GM18502 (cell line): Measurements from ENCODE around the gene GRAMD1A.
"Not testable (repeated sequence)": the region's sequence is repeated elsewhere in the genome, so short reads cannot be mapped to it uniquely, and the experiment has no call there.

Experiments used
- ATAC-seq: cut with Tn5 transposase; IDR thresholded peaks from one replicate; pipeline ENCODE4 v1.9.1; 2021; ENCODE audit warnings: mild to moderate bottlenecking; ENCODE audit not compliant: unreplicated experiment, poor library complexity

GRAMD1A gene

GRCh38 chr19:35049456-35049855, 49.3 kb downstream of the GRAMD1A start:
- ATAC-seq = no peak

GRCh38 chr19:35050662-35051061, 50.5 kb downstream of the GRAMD1A start:
- not testable (repeated sequence) for ATAC-seq

- ATAC-seq = not testable (repeated sequence)
These were observed 51.1 kb downstream of the GRAMD1A start for GRCh38 chr19:35051268-35051667.

GRCh38 chr19:35051796-35052195, 51.7 kb downstream of the GRAMD1A start:
- ATAC-seq = no peak

GRCh38 chr19:35052599-35053190, 52.6 kb downstream of the GRAMD1A start:
- no peak for ATAC-seq

- ATAC-seq = no peak
These were observed 53.7 kb downstream of the GRAMD1A start for GRCh38 chr19:35053667-35054293.

GRCh38 chr19:35054626-35055025, 54.5 kb downstream of the GRAMD1A start:
- no peak for ATAC-seq

GRCh38 chr19:35055715-35056179, 55.6 kb downstream of the GRAMD1A start:
- no peak for ATAC-seq

- no peak for ATAC-seq
These were observed 56.5 kb downstream of the GRAMD1A start for GRCh38 chr19:35056513-35057063.

GRCh38 chr19:35058370-35058769, 58.2 kb downstream of the GRAMD1A start:
- no peak for ATAC-seq

- ATAC-seq = no peak
These were observed 59.1 kb downstream of the GRAMD1A start for GRCh38 chr19:35059006-35059798.

- ATAC-seq = no peak
These were observed 59.6 kb downstream of the GRAMD1A start for GRCh38 chr19:35059799-35060091.

- no peak for ATAC-seq
These were observed 60.2 kb downstream of the GRAMD1A start for GRCh38 chr19:35060160-35060855.

GRCh38 chr19:35061583-35062373, 61.7 kb downstream of the GRAMD1A start:
- ATAC-seq = no peak

- no peak for ATAC-seq
These were observed 62.8 kb downstream of the GRAMD1A start for GRCh38 chr19:35062942-35063341.

- ATAC-seq = no peak
These were observed 64.1 kb downstream of the GRAMD1A start for GRCh38 chr19:35063940-35064818.

GRCh38 chr19:35065574-35065973, 65.5 kb downstream of the GRAMD1A start:
- ATAC-seq = no peak

GRCh38 chr19:35066121-35066520, 66.0 kb downstream of the GRAMD1A start:
- no peak for ATAC-seq
